HCT116 (cell line): ENCODE measurements around the gene TLE3. TPM values are rescaled to one million over a fixed set of nuclear protein-coding genes. Genes with fewer than 3 reads are reported as not detected.

Source experiments
- ATAC-seq: fragments of 200-7000 bp; cut with Tn5 transposase; 2 replicates; pipeline ENCODE4 v1.9.1; 2020; ENCODE audit warnings: mild to moderate bottlenecking, moderate library complexity
- BruUV-seq: library from RNA; stranded (reverse); fragments of 400-500 nt; replicated peaks from 2 replicates; lab custom pipeline; 2021; lab: Mats Ljungman, UMichigan
- CTCF ChIA-PET: fragments of 300-600 bp; sonication (Branson Sonifier 250); formaldehyde crosslinking; loops from one replicate; lab custom pipeline; 2021; ENCODE audit warnings: antibody characterized with exemption; lab: Charles Lee
- POLR2A ChIA-PET: fragments of 300-600, 350-600 bp; sonication (Branson Sonifier 250); formaldehyde crosslinking; loops from one replicate; lab custom pipeline; 2021; ENCODE audit warnings: antibody characterized with exemption; lab: Charles Lee
- RAD21 ChIA-PET, 2 experiments: fragments of 300-600 bp; sonication (Branson Sonifier 250); formaldehyde crosslinking; loops; one replicate each; lab custom pipeline; 2023; ENCODE audit warnings: low total read pairs in 2 of 2; ENCODE audit not compliant: uncharacterized antibody in 2 of 2, unreplicated experiment in 2 of 2, low non-redundant PET in 1 of 2; lab: Charles Lee
- DNase-seq: peaks from one replicate; pipeline ENCODE4 v3.0.0-alpha.2; 2010; ENCODE audit warnings: low read depth, low spot score
- H2AFZ ChIP-seq: fragments of 200-600 bp; shearing (Covaris generic), sonication (generic); 2 replicates; pipeline ENCODE4 v1.6.1; 2017; ENCODE audit warnings: low read depth, mixed run types, mixed read lengths, antibody characterized with exemption, low read length; ENCODE audit not compliant: poor library complexity, severe bottlenecking
- H3K27ac ChIP-seq: 2 replicates; pipeline ENCODE4 v1.5.1; 2012; ENCODE audit warnings: low read depth, low read length
- H3K27me3 ChIP-seq: fragments of 200-600 bp; sonication (generic); 2 replicates; pipeline ENCODE4 v1.6.1; 2016; ENCODE audit warnings: mixed run types, low read length, mixed read lengths; ENCODE audit not compliant: insufficient read depth
- H3K36me3 ChIP-seq, 2 experiments: fragments of 200-500 bp in 1 of 2; fragments of 200-600 bp in 1 of 2; sonication (Bioruptor generic) in 1 of 2; sonication (generic) in 1 of 2; 2 replicates each; pipeline versions ENCODE4 v1.5.1 to v1.6.1; 2014 to 2016; ENCODE audit warnings: low read length in 2 of 2, inconsistent platforms in 1 of 2, mixed read lengths in 1 of 2, mixed run types in 1 of 2; ENCODE audit not compliant: insufficient read depth in 2 of 2, control insufficient read depth in 1 of 2
- H3K4me1 ChIP-seq, 2 experiments: fragments of 200-600 bp in 1 of 2; sonication (generic) in 1 of 2; 2 replicates each; pipeline versions ENCODE4 v1.5.1 to v1.6.1; 2012 to 2017; ENCODE audit warnings: low read length in 2 of 2, inconsistent platforms in 1 of 2, mild to moderate bottlenecking in 1 of 2, mixed read lengths in 1 of 2, mixed run types in 1 of 2, moderate library complexity in 1 of 2; ENCODE audit not compliant: insufficient read depth in 2 of 2, control insufficient read depth in 1 of 2
- H3K4me2 ChIP-seq: fragments of 200-600 bp; sonication (generic); 2 replicates; pipeline ENCODE4 v1.6.1; 2017; ENCODE audit warnings: mixed run types, low read length, mixed read lengths
- H3K4me3 ChIP-seq, 2 experiments: fragments of 200-600 bp in 1 of 2; sonication (generic) in 1 of 2; replicated peaks in 1 of 2; 2 replicates each; pipeline ENCODE4 v1.5.1; 2011 to 2016; ENCODE audit warnings: low read length in 2 of 2, control low read depth in 1 of 2, low read depth in 1 of 2, mild to moderate bottlenecking in 1 of 2, mixed read lengths in 1 of 2, mixed run types in 1 of 2
- H3K79me2 ChIP-seq: fragments of 200-600 bp; sonication (generic); 2 replicates; pipeline ENCODE4 v1.6.1; 2017; ENCODE audit warnings: mild to moderate bottlenecking, mixed run types, low read length, moderate library complexity, mixed read lengths; ENCODE audit not compliant: insufficient read depth
- H3K9ac ChIP-seq: fragments of 200-600 bp; sonication (generic); 2 replicates; pipeline ENCODE4 v1.6.1; 2016; ENCODE audit warnings: low read length, mixed read lengths
- H3K9me2 ChIP-seq: fragments of 200-600 bp; sonication (generic), shearing (Covaris generic); 2 replicates; pipeline ENCODE4 v1.6.1; 2017; ENCODE audit warnings: mixed run types, mild to moderate bottlenecking, moderate library complexity; ENCODE audit not compliant: insufficient read depth
- H3K9me3 ChIP-seq, 2 experiments: fragments of 200-500 bp in 1 of 2; fragments of 200-600 bp in 1 of 2; sonication (Bioruptor generic) in 1 of 2; sonication (generic) in 1 of 2; 2 replicates each; pipeline ENCODE4 v1.6.1; 2014 to 2017; ENCODE audit warnings: low read length in 2 of 2, mixed read lengths in 2 of 2, inconsistent platforms in 1 of 2, low read depth in 1 of 2, mild to moderate bottlenecking in 1 of 2, mixed run types in 1 of 2, moderate library complexity in 1 of 2; ENCODE audit not compliant: control insufficient read depth in 1 of 2, insufficient read depth in 1 of 2
- H4K20me1 ChIP-seq: fragments of 200-600 bp; sonication (generic), shearing (Covaris generic); 2 replicates; pipeline ENCODE4 v1.6.1; 2017; ENCODE audit warnings: mixed run types, mild to moderate bottlenecking, moderate library complexity; ENCODE audit not compliant: insufficient read depth
- CEBPB ChIP-seq: IDR thresholded peaks from 2 replicates; pipeline ENCODE4 v1.6.1; 2012; ENCODE audit warnings: low read depth
- EGR1 ChIP-seq: IDR thresholded peaks from 2 replicates; pipeline ENCODE4 v1.6.1; 2012; ENCODE audit warnings: low read depth
- ELF1 ChIP-seq: IDR thresholded peaks from 2 replicates; pipeline ENCODE4 v1.6.1; 2012; ENCODE audit warnings: low read depth, borderline replicate concordance
- EZH2 ChIP-seq: fragments of 200-600 bp; sonication (generic); IDR thresholded peaks from 2 replicates; pipeline ENCODE4 v1.6.1; 2017; ENCODE audit warnings: antibody characterized with exemption, mixed run types
- EZH2phosphoT487 ChIP-seq: fragments of 200-600 bp; IDR thresholded peaks from 2 replicates; pipeline ENCODE4 v1.6.1; 2018; ENCODE audit warnings: antibody characterized with exemption, borderline replicate concordance
- POLR2A ChIP-seq: IDR thresholded peaks from 2 replicates; pipeline ENCODE4 v1.7.0; 2011; ENCODE audit warnings: borderline replicate concordance; ENCODE audit not compliant: insufficient read depth, insufficient read length; ENCODE audit errors: extremely low read depth
- RAD21 ChIP-seq: IDR thresholded peaks from 2 replicates; pipeline ENCODE4 v1.6.1; 2012; ENCODE audit warnings: low read depth, mild to moderate bottlenecking
- SIN3A ChIP-seq: IDR thresholded peaks from 2 replicates; pipeline ENCODE4 v1.6.1; 2012; ENCODE audit warnings: low read depth
- SP1 ChIP-seq: IDR thresholded peaks from 2 replicates; pipeline ENCODE4 v1.6.1; 2012; ENCODE audit warnings: low read depth
- TCF7L2 ChIP-seq: IDR thresholded peaks from 2 replicates; pipeline ENCODE4 v1.7.0; 2011; ENCODE audit warnings: borderline replicate concordance, inconsistent platforms; ENCODE audit not compliant: insufficient read depth, insufficient read length; ENCODE audit errors: extremely low read depth
- YY1 ChIP-seq: IDR thresholded peaks from 2 replicates; pipeline ENCODE4 v1.6.1; 2011; ENCODE audit warnings: low read length, low read depth, moderate library complexity, mild to moderate bottlenecking; ENCODE audit not compliant: insufficient replicate concordance; ENCODE audit errors: extremely low read depth
- ZFX ChIP-seq: fragments of 450-650 bp; IDR thresholded peaks from 2 replicates; pipeline ENCODE4 v1.6.1; 2017
- ZNF274 ChIP-seq: fragments of 200-500 bp; sonication (Bioruptor generic); IDR thresholded peaks from 2 replicates; pipeline ENCODE4 v1.6.1; 2014; ENCODE audit warnings: mild to moderate bottlenecking, low read depth, low read length, inconsistent platforms
- intact Hi-C: fragments of 100-400 bp; cut with micrococcal nuclease; formaldehyde crosslinking; loops from 2 replicates; pipeline ENCODE4 v1.10.0; 2022
- total RNA-seq: library from RNA; stranded (reverse); gene quantifications from one replicate; pipeline ENCODE4 v1.2.1, GENCODE V29; 2021; ENCODE audit not compliant: unreplicated experiment
- TF ChIP-seq, protein P1 (sequence below): IDR thresholded peaks from 2 replicates; pipeline ENCODE4 v1.6.1; 2012; ENCODE audit warnings: low read depth
- TF ChIP-seq, protein P2 (sequence below): IDR thresholded peaks from 2 replicates; pipeline ENCODE4 v1.6.1; 2011; ENCODE audit warnings: mild to moderate bottlenecking, low read length, moderate library complexity; ENCODE audit not compliant: insufficient replicate concordance; ENCODE audit errors: extremely low read depth
- TF ChIP-seq, protein P3 (sequence below), 3 experiments: fragments of 200-600 bp in 1 of 3; sonication (generic) in 1 of 3; IDR thresholded peaks in 2 of 3; conservative IDR thresholded peaks in 1 of 3; 2 replicates each; pipeline ENCODE4 v1.5.1; 2012 to 2017; ENCODE audit warnings: low read depth in 2 of 3, low read length in 2 of 3, antibody characterized with exemption in 1 of 3, borderline replicate concordance in 1 of 3, control low read depth in 1 of 3, mild to moderate bottlenecking in 1 of 3, mixed read lengths in 1 of 3, mixed run types in 1 of 3, moderate library complexity in 1 of 3; ENCODE audit not compliant: insufficient read depth in 1 of 3
- TF ChIP-seq, protein P4 (sequence below): IDR thresholded peaks from 2 replicates; pipeline ENCODE4 v1.6.1; 2012

Gene TLE3
- total RNA-seq, 1 experiment from 2014 or later: 53.9 TPM

DNA sequence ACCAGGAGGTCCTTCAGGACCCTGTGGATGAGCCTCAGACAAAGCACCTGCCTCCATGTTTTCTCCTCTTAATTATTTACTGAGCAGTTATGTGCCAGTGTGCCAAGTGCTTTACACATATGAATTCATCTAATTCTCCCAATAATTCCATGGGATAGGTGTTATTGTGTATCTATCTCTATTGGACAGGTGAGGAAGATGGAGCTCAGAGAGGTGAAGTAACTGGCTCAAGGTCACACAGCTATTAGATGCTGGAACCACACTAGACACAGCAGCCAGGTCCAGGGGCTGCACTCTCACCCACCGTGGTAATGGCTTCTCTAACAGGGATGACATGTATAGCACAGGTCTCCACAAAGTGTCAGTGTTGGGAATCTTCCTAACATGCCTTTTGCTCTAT is 70.2 kb downstream of the TLE3 start (continued):
- TF ChIP-seq, protein P1, sequence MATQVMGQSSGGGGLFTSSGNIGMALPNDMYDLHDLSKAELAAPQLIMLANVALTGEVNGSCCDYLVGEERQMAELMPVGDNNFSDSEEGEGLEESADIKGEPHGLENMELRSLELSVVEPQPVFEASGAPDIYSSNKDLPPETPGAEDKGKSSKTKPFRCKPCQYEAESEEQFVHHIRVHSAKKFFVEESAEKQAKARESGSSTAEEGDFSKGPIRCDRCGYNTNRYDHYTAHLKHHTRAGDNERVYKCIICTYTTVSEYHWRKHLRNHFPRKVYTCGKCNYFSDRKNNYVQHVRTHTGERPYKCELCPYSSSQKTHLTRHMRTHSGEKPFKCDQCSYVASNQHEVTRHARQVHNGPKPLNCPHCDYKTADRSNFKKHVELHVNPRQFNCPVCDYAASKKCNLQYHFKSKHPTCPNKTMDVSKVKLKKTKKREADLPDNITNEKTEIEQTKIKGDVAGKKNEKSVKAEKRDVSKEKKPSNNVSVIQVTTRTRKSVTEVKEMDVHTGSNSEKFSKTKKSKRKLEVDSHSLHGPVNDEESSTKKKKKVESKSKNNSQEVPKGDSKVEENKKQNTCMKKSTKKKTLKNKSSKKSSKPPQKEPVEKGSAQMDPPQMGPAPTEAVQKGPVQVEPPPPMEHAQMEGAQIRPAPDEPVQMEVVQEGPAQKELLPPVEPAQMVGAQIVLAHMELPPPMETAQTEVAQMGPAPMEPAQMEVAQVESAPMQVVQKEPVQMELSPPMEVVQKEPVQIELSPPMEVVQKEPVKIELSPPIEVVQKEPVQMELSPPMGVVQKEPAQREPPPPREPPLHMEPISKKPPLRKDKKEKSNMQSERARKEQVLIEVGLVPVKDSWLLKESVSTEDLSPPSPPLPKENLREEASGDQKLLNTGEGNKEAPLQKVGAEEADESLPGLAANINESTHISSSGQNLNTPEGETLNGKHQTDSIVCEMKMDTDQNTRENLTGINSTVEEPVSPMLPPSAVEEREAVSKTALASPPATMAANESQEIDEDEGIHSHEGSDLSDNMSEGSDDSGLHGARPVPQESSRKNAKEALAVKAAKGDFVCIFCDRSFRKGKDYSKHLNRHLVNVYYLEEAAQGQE: no peak
- TF ChIP-seq SIN3A: no peak
- no peak for TF ChIP-seq ZFX
- no peak for TF ChIP-seq EZH2
- TF ChIP-seq RAD21: no peak
- TF ChIP-seq ELF1: no peak
- no peak for TF ChIP-seq SP1
- no peak for TF ChIP-seq YY1
- no peak for TF ChIP-seq ZNF274
- TF ChIP-seq TCF7L2: no peak
- no peak for TF ChIP-seq EZH2phosphoT487

DNA sequence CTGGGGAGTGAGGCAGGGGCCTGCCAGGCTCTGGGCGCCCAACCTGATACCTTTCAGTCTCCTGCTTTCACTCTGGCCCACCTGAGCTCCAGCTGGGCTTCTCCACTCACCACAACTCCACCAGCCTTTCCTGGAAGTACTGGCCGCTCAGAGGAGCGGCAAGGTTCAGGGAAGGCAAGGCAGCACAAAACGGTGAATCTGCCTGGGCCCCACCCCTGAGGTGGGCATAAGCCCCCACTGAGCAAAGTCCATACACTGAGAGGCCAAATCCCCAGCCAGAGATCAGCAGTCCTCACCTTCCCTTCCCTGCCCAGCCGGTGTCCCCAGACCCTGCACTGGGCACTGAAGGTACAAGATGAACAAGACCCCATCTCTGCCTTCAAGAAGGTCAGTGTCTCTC is 70.7 kb downstream of the TLE3 start:
- TF ChIP-seq, protein P2, sequence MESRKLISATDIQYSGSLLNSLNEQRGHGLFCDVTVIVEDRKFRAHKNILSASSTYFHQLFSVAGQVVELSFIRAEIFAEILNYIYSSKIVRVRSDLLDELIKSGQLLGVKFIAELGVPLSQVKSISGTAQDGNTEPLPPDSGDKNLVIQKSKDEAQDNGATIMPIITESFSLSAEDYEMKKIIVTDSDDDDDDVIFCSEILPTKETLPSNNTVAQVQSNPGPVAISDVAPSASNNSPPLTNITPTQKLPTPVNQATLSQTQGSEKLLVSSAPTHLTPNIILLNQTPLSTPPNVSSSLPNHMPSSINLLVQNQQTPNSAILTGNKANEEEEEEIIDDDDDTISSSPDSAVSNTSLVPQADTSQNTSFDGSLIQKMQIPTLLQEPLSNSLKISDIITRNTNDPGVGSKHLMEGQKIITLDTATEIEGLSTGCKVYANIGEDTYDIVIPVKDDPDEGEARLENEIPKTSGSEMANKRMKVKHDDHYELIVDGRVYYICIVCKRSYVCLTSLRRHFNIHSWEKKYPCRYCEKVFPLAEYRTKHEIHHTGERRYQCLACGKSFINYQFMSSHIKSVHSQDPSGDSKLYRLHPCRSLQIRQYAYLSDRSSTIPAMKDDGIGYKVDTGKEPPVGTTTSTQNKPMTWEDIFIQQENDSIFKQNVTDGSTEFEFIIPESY: no peak
- TF ChIP-seq CEBPB: no peak
- TF ChIP-seq, protein P3, sequence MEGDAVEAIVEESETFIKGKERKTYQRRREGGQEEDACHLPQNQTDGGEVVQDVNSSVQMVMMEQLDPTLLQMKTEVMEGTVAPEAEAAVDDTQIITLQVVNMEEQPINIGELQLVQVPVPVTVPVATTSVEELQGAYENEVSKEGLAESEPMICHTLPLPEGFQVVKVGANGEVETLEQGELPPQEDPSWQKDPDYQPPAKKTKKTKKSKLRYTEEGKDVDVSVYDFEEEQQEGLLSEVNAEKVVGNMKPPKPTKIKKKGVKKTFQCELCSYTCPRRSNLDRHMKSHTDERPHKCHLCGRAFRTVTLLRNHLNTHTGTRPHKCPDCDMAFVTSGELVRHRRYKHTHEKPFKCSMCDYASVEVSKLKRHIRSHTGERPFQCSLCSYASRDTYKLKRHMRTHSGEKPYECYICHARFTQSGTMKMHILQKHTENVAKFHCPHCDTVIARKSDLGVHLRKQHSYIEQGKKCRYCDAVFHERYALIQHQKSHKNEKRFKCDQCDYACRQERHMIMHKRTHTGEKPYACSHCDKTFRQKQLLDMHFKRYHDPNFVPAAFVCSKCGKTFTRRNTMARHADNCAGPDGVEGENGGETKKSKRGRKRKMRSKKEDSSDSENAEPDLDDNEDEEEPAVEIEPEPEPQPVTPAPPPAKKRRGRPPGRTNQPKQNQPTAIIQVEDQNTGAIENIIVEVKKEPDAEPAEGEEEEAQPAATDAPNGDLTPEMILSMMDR (IDR thresholded peaks at IDR 0.05 in 2 of 3, conservative IDR thresholded peaks at IDR 0.05 in 1 of 3; ENCODE audit: borderline replicate concordance in 1 of 3, insufficient read depth in 1 of 3, low read depth in 2 of 3, low read length in 2 of 3): no peak
- TF ChIP-seq, protein P4, sequence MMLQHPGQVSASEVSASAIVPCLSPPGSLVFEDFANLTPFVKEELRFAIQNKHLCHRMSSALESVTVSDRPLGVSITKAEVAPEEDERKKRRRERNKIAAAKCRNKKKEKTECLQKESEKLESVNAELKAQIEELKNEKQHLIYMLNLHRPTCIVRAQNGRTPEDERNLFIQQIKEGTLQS: no peak
- TF ChIP-seq EZH2: no peak
- TF ChIP-seq RAD21: no peak
- no peak for TF ChIP-seq ZNF274
- TF ChIP-seq SP1: no peak
- TF ChIP-seq ZFX: no peak
- no peak for TF ChIP-seq POLR2A
- no peak for TF ChIP-seq EGR1
- no peak for TF ChIP-seq TCF7L2
- Histone ChIP-seq H3K9me2 (no peaks in the 10 kb centered on the region), H3K79me2 (no peaks in the 10 kb centered on the region), H3K27me3 (peaks cover 6% of the 10 kb centered on the region; the same call in 1 of the 2 replicates), H4K20me1 (no peaks in the 10 kb centered on the region), H2AFZ (no peak overlapping the region), H3K9ac (no peak overlapping the region), H3K4me3 (no peak overlapping the region), H3K4me1 (peaks cover 0 to 10% of the 10 kb centered on the region in 2 experiments; a peak in 1 of 4 replicates), H3K9me3 (no peaks in the 10 kb centered on the region), H3K36me3 (no peaks in the 10 kb centered on the region), H3K4me2 (no peak overlapping the region), H3K27ac (no peak overlapping the region)
- no TSS peak for BruUV-seq
- DNase-seq (no peak), ATAC-seq (no peak)
- POLR2A ChIA-PET: no interaction called here
- CTCF ChIA-PET: no interaction called here
- intact Hi-C loops: no loop called here
- RAD21 ChIA-PET: no interaction called here
